ENCODE results near the gene PLVAP.

DNA sequence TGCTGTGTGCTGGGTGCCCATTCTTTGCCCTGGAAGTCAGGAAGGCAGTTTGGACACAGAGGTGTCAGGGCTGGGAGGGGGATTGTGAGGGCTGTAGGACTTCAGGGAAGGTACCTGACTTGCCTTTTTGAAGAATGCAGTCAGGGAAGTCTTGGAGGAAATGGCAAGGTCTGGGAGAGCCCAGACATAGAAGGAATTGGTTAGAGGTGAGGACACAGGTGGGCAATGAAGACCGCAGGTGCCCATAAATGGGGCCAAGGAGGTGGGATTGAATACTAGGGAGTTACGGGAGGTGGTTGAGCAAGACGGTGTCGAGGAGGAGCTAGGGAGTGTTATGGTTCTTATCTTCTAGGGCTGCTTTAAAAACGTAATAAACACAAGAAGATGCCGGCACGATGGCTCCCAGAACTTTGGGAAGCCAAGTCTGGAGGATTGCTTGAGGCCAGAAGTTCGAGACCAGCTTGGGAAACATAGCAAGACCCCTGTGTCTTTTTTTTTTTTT is 69.2 kb downstream of the PLVAP start:
- TF ChIP-seq POLR2A (IDR thresholded peaks at IDR 0.05) = no peak
- TF ChIP-seq CTCF (IDR thresholded peaks at IDR 0.05) = no peak
- TF ChIP-seq POLR2AphosphoS5 (IDR thresholded peaks at IDR 0.05) = no peak

All from gastroesophageal sphincter (tissue), 3 donors.